Measurements from ENCODE around the gene CASQ1. TPM values are rescaled to one million over a fixed set of nuclear protein-coding genes. Genes with fewer than 3 reads are reported as not detected.

Gene CASQ1
- total RNA-seq, 1 donor from 2014 or later, result not detected

DNA sequence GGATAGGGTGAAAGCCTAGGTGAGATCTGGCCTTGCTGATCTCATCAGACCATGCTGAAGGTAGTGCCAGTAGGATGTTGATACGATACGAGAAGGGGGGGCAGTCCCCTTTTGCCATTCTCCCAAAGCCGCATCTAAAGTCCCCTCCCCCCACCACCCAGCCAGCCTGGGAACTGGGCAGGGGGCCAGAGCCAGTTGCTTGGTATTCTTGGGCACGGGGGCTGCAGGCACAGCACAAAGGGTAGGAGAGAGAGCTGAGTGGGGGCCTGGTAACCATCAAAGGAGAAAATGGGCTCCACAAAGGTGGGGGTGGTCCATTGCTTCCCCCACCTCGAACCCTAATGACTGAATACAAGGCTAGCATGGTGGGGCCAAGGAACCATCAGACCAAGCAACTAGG is 20.2 kb downstream of the CASQ1 start:
- H3K4me3 ChIP-seq (ENCODE audit: low read depth, low read length), result no peak overlapping the region
- no peak for DNase-seq (ENCODE audit: low read depth)
- TF ChIP-seq, protein P1, sequence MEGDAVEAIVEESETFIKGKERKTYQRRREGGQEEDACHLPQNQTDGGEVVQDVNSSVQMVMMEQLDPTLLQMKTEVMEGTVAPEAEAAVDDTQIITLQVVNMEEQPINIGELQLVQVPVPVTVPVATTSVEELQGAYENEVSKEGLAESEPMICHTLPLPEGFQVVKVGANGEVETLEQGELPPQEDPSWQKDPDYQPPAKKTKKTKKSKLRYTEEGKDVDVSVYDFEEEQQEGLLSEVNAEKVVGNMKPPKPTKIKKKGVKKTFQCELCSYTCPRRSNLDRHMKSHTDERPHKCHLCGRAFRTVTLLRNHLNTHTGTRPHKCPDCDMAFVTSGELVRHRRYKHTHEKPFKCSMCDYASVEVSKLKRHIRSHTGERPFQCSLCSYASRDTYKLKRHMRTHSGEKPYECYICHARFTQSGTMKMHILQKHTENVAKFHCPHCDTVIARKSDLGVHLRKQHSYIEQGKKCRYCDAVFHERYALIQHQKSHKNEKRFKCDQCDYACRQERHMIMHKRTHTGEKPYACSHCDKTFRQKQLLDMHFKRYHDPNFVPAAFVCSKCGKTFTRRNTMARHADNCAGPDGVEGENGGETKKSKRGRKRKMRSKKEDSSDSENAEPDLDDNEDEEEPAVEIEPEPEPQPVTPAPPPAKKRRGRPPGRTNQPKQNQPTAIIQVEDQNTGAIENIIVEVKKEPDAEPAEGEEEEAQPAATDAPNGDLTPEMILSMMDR (conservative IDR thresholded peaks at IDR 0.05; ENCODE audit: low read depth, low read length), result no peak

- TF ChIP-seq, protein P1 (conservative IDR thresholded peaks at IDR 0.05; ENCODE audit: low read depth, low read length), result no peak
- DNase-seq (ENCODE audit: low read depth), result no peak
- H3K4me3 ChIP-seq (ENCODE audit: low read depth, low read length), result no peak overlapping the region
Observed at GRCh38 chr1:160211046-160211790, 20.8 kb downstream of the CASQ1 start.

GRCh38 chr1:160214481-160215140 is 24.2 kb downstream of the CASQ1 start:
- TF ChIP-seq, protein P1 (conservative IDR thresholded peaks at IDR 0.05; ENCODE audit: low read depth, low read length), result no peak
- H3K4me3 ChIP-seq (ENCODE audit: low read depth, low read length), result no peak overlapping the region
- no peak for DNase-seq (ENCODE audit: low read depth)

- TF ChIP-seq, protein P1 (conservative IDR thresholded peaks at IDR 0.05; ENCODE audit: low read depth, low read length), result no peak
- no peak for DNase-seq (ENCODE audit: low read depth)
- H3K4me3 ChIP-seq (ENCODE audit: low read depth, low read length), result no peak overlapping the region
Observed at GRCh38 chr1:160216301-160216700, 25.9 kb downstream of the CASQ1 start.

DNA sequence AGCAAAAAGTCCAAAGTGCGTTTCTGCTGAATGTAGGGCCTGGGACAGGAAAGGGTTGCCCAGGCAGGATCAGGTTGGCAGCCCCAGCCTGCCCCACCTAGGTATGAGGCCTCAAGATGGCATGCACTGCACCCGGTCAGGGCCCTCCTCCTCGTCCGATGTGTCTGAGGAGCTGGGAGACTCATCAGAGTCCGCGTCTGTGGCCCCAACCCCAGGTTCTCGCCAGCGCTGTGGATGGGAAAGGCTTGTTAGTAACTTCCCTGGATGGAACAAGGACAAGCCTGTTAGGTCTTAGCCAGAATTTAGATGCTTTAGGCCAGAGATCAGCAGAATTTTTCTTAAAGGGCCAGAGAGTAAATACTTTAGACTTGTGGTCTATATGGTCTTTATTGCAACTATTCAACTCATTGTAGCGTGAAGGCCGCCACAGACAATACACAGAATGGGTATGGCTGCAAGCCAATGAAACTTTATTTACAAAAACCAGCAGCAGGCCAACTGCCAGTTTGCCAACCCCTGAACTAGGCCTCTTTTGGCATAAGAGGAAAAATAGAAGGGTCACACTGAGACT is 27.2 kb downstream of the CASQ1 start:
- DNase-seq (ENCODE audit: low read depth), result no peak
- no peak overlapping the region for H3K4me3 ChIP-seq (ENCODE audit: low read depth, low read length)
- TF ChIP-seq, protein P1 (conservative IDR thresholded peaks at IDR 0.05; ENCODE audit: low read depth, low read length), result no peak

- TF ChIP-seq, protein P1 (conservative IDR thresholded peaks at IDR 0.05; ENCODE audit: low read depth, low read length), result peak; percentile 75
- no peak overlapping the region for H3K4me3 ChIP-seq (ENCODE audit: low read depth, low read length)
- DNase-seq (ENCODE audit: low read depth), result no peak
Observed at GRCh38 chr1:160219062-160219929, 28.9 kb downstream of the CASQ1 start.

Data from epithelial cell of proximal tubule (primary cell).